Right lung (tissue), 5 donors: Measurements from ENCODE around the gene MECP2. TPM values are rescaled to one million over a fixed set of nuclear protein-coding genes. Genes with fewer than 3 reads are reported as not detected.
A peak's percentile ranks its signal among the peaks of the same experiment; 100 is the strongest.

Experiments
- DNase-seq, 2 donors: peaks; one replicate each; pipeline ENCODE4 v3.0.0-alpha.2; 2013
- polyA plus RNA-seq, 5 donors: library from polyadenylated mRNA; unstranded; fragments of 120-200 nt; gene quantifications; one replicate each; pipeline versions ENCODE4 v1.2.1 to v1.2.3, GENCODE V29; 2013; ENCODE audit warnings: inconsistent platforms in 1 of 5, low replicate concordance in 1 of 5; ENCODE audit not compliant: insufficient read length in 5 of 5, insufficient read depth in 1 of 5

Gene MECP2
- polyA plus RNA-seq, 5 donors = 24.2 to 32.5 (median 32.3) TPM

DNA sequence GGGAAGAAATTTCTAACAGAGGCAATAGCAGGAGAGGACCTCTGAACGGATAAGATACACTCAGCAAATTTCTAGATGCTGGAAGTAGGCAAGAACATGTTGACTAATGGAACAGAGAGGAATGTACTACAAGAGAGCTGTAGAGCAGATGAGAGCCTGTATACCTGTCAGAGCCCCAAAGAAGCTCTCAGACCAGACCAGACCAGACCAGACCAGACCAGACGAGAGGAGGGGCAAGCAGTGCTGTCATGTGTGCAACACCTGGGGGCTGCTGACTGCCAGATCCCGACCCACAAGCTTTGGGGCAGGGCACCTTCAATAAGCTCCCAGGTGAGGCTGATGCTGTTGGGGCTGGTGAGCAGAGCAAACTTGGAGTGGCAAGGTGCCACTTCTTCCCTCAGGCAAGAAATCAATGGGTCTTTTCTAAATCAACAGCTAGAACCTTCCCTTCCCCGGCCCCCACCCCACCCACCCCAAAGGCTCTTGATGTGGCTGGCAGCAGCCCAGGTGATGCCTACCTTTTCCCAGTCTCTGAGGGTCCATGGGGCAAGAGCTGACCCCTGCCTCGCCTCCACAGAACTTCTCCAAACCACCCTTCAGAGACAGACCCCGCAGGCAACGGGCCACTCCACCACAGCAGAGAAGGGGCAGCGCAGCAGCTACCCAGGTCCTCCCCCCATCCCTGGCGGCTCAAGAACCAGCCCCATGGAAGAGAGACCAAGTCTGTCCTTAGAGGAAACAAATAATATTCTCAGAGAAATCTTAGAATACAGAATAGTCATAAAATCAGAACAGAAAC, 32.7 kb downstream of the MECP2 start:
- DNase-seq = no peak

- DNase-seq = no peak
Observed at GRCh38 chrX:154063234-154063633, 34.3 kb downstream of the MECP2 start.

- no peak for DNase-seq
Observed at GRCh38 chrX:154061801-154062200, 35.7 kb downstream of the MECP2 start.

DNA sequence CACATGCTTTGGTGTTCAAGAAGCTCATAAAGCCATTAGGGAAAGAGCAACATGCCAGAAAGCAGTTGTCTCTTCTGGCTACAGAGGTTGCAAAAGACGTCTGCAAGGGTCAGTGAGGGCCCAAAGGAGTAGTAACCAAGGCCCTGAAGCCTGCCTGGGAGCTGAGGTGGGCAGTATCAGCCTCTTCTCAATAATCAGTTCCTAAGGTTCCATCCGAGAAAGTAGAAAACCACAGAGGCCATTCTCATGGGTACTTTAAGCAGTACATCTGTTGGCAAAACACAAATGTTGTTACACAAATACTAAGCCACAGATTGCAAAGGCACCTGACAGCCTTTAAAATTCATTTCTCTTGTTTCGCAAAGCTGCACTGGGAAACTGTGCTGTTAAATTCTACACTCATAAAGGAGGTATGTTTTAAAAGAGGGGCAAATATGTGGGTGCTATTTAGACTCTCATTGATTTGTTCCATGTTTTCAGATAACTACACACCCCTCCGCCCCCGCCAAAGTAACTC, 37.7 kb downstream of the MECP2 start:
- DNase-seq = no peak

- no peak for DNase-seq
Observed at GRCh38 chrX:154059231-154059630, 38.3 kb downstream of the MECP2 start.

- no peak for DNase-seq
Observed at GRCh38 chrX:154058214-154058997, 39.1 kb downstream of the MECP2 start.

- DNase-seq = no peak
Observed at GRCh38 chrX:154057791-154058190, 39.7 kb downstream of the MECP2 start.

- DNase-seq = no peak
Observed at GRCh38 chrX:154056770-154057241, 40.7 kb downstream of the MECP2 start.

DNA sequence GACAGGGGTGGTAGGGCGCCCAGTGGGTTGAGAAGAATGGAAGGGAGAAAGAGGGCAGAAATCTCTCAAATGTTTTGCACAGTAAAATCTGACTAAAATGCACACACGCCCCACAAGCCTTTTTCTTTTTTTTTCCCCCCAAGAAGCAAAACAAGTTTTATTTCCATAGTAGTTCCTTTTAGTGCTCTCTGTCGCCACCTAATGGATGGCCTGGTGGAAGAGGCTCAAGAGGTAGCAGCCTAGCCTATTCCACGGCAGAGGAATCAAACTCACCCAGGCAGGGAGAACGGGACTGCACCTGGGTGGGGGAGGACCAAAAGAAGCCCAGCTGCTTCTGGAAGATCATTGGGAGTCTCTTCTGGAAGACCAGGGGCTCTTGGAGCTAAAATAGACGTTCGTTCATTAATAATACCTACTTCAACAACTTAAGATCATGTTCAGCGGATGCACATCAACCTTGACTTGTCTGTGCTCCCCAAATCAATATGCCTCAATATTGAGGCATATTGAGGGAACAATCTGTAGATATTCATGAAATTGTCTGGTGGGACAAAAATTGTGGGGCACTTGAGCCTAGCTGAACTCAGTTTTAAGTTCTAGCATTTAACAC, 46.2 kb downstream of the MECP2 start:
- peak; percentile 38 to 53 for DNase-seq

GRCh38 chrX:154050113-154050495, 47.4 kb downstream of the MECP2 start:
- no peak for DNase-seq

DNA sequence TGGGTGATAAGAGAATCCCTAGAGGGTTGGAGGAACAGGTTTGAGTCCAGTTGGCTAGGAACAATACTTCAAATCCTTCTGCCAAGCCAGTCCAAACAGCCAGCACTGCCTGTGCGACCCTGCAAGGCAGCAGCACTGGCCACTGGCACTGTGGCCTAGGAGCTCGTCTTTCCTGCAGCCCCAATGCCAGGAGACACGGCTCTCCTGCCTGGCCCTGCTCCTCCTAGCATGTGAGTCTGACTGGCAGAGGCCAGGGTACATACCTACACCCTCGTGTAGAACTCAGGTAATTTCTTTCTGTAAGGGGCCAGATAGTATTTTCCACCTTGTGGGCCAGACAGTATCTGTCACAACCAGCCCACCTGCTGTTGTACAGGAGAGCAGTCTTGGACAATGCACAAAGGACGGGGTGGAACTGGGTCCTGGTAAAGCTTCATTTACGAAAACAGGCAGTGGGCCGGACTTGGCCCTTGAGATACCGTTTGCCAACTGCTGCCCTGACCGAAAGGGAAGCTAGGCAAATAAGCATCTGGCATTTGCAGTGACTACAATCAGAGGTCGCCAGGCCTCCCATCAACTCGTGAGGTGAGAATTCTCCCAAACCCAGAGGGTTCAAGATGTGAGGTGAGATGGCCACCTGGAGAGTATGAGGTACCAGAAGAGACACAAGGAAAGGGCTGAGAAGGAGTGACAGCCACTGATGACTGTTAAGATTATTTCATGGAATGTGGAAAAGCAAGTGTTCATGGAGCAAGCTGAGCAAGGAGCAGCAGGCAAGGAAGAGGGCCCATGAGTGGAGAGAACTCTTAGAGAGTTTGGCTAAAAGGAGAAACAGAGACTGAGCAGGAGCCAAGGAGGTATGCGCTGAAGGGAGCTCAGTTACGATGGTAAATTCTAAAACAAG, 48.1 kb downstream of the MECP2 start:
- DNase-seq = no peak

GRCh38 chrX:154048398-154048797, 49.1 kb downstream of the MECP2 start:
- DNase-seq = no peak

DNA sequence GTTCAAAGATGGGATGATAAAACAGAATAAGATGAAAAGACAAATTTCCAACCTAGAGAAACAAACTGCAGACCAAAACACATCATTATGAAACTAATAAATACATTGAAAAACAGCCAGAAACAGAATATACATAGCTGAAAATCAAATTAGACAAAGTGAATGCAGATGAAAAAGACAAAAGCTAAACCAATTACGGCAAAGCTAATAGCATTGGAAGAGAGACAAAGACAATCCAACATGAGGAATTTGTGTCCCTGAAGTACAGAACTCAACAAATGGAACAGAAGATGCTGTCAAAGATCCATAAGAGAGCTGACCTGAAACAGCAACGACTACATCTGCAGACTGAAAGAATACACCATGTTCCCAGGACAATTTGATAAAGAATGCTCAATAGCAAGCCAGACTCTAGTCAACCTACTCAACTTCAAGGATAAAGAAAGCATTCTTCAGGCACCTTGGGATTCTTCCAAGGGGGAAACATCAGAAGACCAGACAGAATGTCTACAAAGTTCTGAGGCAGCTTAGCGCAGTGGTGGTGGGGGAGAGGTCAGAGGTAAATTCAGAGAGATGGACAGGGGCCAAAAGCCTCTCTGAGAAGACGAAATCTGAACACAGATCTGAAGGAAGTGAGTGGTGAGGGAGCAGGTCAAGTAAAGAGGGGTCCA, 50.4 kb downstream of the MECP2 start:
- DNase-seq = no peak

DNA sequence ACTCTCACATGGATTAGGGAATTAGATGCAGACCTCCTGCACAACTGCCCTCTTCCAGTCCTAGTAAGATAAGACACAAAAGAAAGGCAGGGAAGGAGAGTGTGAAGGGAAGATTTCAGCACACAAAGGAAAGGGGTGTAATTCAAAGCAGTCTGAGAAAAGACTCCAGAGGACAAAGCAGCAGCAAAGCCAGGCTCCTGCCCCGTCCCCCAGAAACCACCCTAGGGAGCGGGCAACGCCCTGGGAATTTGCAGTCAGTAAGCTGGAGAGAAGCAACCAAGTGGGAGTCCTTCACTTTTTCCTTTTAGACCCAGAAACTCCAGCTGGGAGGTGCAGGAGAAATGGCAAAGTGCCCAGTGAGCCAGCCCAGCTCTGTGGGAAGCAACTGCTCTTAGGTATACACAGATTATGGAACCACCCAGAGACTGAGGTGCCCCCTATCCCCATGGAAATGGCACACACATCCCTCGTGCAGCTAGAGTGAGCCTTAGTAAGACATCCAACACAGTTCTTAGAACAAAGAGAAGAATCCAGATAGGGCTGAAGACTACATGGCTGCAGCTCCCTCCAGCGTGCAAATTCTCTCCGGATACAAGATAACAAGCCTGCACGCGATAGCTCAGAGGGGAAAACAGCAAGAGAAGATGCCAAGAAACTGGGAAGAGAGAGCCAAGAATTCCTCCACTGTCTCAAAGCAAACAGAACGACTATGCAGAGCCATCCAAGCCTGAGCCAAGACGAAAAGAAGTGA, 51.3 kb downstream of the MECP2 start:
- DNase-seq = peak; percentile 76 to 84

GRCh38 chrX:154044091-154044490, 53.4 kb downstream of the MECP2 start:
- no peak for DNase-seq

DNA sequence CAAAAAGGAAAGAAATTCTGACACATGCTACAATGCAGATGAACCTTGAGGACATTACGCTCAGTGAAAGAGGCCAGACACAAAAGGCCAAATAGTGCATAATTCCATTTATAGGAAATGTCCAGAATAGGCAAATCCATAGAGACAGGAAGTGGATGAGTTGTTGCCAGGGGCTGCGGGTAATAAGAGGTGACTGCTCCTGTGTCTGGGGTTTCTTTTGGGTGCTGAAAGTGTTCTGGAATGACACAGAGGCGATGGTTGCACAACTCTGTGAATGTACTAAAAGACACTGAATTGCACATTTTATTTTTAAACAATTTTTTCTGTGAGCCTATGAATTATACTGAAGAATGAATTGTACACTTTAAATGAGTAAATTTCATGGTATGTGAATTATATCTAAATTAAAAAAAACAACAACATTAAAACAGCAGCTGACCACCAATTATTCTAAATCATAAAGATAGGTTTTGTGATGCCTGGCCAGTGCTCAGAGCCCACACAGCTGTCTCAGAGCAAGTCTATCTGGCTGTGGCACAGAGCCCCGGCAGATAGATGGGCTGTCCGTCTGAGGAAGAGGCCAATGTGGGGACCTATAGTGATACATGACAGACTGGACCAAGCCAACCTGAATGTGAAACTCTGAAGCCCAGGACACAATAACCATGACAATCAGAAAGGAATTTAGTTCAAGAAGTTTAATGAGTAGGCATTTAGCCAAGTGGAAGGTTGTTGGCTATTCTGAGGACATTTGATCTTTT, 54.3 kb downstream of the MECP2 start:
- DNase-seq = no peak

GRCh38 chrX:154040863-154041262, 56.7 kb downstream of the MECP2 start:
- no peak for DNase-seq

DNA sequence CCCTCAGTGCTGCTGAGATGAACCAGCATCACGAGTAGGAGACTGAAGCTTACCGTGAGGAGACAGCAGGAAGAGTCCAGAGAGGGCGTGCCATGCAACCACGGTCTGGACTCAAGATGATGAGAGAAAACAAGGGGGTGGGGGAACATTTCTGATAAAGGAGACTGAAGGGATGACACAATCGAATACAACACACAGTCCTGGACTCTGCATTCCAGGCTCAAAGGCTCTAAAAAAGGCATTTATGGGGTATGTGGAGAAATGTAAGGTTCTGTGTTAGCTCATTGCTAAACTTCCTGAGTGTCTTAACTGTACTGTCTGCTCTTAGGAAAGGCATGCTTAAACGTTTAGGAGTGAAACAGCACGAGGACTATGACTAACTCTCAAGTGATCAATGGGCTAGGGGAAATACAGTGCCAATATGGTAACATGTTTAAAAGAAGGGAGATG, 57.2 kb downstream of the MECP2 start:
- DNase-seq = no peak

DNA sequence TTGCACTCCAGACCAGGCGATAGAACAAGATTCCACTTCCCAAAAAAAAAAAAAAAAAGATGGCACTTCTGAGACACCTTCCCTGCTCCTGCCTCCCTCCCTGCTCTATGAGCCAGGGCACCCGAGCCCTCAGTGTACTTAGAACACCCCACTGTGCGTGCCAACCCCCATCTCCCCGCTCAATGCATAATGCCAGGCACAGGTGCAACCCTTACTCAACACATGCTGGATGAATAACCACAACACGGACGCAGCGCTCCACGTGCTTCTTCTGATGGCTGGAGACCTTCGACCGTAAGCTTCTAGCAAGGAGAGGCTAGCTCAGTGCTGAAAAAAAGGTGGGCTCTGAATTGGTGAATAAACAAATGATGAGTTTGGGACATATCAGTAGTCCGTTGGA, 57.9 kb downstream of the MECP2 start:
- no peak for DNase-seq
